AML-193 (cell line): Measurements from ENCODE around the gene ANO1.
"Not testable (repeated sequence)": the region's sequence is repeated elsewhere in the genome, so short reads cannot be mapped to it uniquely, and the experiment has no call there.

Experiments
- DNase-seq, 2 experiments: peaks; one replicate each; lab custom pipeline; 2025; lab: John Stamatoyannopoulos, UW

ANO1 gene

DNA sequence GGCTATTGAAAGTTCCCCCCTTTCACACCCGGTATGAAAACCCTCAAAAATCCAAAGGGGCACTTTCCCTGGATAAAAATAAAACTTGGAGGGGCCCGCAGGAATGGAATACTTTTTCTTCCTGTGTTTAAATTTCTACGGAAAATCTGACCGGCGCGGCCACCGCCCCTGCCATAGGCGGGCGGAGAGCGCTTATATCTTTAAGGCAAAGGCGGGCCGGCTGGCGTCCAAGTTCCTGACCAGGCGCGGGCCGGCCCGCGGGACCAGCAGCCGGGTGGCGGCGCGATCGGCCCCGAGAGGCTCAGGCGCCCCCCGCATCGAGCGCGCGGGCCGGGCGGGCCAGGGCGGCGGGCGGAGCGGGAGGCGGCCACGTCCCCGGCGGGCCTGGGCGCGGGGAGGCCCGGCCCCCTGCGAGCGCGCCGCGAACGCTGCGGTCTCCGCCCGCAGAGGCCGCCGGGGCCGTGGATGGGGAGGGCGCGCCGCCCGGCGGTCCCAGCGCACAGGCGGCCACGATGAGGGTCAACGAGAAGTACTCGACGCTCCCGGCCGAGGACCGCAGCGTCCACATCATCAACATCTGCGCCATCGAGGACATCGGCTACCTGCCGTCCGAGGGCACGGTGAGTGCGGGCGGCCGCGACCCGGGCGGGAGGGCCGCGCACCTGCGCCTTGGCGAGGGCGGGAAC lies at the start of gene ANO1:
Gene ANO1 (plus strand): TSS at position 223 of the 686 bp plus-strand sequence. CDS start 290 bp downstream, at position 513.
- DNase-seq, result no peak

DNA sequence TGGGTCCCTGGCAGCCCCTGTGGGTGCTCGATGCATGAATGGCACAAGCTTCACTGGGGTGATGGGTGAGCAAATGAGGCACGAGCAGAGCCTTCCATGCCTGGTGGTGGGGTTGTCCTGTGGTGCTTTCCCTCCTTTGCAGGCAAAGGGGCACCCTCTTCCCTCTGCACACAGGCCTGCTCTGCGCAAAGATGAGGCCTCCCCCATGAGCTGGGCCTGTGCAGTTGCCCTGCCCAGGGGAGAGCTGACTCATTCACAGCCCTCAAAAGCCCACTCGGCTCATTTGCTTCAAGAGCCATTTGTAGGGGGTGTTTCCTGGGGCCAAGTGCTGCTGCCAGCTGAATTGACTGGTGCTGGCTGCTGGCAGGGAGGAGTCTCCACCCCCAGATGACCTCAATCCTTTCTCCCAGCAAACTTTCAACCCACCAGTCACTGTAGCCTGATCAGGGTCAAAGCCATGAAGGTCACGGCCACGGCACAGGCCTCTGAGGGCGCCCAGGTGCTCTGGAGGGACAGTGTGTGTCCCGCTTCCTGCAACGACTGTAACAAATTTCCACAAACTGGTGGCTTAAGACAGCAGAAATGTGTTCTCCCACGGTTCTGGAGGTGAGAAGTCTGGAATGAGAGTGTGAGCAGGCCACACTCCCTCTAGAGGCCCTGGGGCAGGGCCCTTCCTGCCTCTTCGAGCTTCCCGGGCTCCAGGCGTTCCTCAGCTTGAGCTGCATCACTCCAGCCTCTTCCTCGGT lies 48.8 kb upstream of the ANO1 start:
- no peak for DNase-seq

DNA sequence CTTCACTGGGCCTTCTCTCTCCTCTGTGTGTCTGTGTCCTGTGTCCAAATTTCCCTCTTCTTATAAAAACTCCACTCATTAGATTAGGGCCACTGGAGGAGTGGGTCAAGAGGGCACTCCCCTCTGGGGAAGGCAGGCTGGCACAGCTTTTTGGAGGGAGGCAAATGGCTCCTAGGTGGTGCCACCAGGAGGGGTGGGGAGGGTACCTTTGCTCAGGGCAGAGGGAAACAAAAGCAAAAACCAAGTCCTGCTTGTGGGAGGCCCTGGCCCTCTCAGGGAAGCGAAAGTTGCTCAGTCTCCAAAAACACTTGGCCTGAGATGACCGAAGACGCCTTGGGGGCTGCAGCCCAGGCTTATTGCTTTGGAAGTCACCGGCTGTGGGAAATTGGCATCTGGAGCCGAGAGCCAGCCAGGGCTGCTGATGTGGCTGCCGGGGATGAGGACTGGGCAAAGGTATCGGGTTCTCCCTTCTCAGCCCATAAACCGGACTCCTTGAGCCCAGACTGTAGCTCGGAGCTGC lies 48.2 kb upstream of the ANO1 start:
- no peak for DNase-seq

DNA sequence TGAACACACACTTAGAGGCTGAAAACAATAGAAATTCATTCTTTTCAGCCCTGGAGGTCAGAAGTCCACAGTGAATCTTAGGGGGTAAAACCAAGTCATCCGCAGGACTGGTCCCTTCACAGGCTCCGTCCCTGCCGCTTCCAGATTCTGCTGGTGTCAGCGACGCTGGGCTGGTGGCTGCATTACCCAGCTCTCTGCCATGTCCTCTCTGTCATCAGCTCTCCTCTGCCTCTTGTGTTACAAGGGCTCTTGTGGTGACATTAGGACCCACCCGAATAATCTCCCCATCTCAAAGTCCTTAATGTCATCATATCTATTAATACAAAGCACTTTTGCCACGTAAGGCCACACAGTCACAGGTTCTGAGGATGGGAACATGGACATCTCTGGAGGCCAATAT lies 47.7 kb upstream of the ANO1 start:
- DNase-seq, result no peak

DNA sequence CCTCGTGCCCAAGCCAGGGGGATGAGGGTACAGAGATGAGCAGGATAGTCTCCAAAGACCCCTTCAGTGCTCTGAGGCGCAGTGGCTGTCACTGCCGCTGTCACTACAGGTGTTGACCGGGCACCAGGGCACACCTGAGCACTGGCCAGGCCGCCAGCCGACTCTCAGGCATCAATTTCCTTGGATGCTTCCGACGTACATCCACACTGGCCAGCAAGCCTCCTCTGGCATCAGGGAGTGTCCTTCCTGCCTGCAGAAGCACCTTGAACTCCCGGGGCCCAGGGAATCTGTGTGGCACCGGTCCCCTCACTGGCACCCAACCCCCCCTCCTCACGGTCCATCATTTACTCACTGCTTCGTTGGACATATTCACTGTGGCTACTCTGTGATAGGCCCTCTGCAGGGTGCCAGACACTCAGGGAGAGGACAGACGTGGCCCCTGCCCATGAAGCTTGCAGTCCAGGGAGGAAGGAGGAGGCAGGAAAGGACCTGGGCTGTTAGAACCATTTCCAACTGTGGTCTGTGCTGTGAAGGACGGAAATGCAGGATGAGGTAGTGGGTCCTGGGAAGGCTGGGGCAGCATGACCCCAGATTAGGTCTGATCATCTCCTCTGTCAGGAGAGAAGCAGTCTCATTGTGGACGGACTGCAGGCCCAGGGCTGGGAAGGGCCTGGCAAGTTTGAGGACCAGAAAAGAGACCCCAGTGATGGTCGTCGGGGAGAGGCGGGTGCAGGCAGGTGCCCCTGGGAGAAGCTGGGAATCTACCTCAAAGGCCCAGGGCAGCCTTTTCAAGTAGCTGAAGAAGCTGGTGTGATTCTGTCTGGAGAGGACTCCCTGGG lies 46.3 kb upstream of the ANO1 start:
- no peak for DNase-seq

DNA sequence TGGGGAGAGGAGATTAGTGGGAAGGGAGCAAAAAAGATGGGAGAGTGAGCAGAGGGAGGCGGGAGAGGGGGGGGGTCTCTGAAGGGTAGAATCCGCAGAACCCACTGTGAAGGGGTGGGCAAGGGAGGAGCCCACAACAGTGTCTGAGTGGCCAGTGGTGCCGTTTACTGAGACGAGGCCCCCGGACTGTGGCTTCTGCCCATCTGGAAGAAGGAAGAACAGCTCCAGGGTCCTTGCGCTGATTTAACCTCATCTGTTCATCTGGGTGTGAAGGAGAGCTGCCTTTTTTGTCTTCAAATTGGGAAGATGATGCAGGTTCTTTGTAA lies 45.7 kb upstream of the ANO1 start:
- no peak for DNase-seq

DNA sequence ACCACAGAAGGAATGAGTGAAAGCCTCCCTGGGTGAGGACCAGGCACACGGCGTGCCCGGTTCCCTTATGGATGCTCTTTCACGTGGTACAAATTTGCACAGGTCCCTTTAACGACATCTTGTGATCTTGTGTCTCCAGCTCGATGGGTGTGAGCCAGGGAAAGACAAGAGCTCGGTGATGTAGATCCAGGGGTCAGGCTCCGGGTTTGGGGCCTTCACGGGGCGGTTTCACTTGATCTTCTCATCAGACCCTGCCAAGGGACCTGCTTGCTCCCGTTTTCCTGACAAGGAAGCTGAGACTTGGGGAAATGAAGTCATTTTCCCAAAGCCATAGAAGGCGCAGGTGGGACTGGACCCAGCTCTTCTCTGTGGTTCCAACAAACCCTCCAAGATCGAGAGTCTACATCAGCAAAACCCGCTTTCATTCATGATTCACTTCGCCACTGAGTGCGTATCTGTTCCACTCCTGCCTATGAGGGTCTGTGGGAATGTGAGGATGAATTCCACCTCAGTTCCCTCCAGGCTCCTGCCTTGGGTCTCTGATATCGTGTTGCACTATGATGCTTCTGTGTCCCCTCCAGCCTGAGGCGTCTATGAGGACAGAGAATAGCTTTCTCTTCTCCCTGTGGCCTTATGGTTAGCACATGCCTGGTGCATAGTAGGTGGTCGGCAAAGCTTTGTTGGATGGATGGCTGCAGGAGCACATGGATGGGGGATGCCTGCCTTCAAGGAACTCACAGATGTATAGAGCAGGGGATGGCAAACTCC lies 45.0 kb upstream of the ANO1 start:
- DNase-seq, result no peak

DNA sequence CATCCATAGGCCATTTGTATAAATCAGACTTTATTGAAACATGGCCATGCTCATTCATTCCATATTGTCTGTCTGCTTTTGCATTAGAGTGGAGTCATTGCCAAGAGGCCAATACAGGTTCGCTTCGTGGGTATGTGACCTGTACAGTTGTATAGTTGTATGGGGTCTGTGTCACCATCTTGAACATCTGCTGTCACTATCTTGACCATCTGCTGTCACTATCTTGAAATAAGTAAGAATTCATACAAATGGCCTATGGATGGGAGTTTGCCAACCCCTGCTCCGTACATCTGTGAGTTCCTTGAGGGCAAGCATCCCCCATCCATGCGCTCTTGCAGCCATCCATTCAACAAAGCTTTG lies 44.4 kb upstream of the ANO1 start:
- no peak for DNase-seq

DNA sequence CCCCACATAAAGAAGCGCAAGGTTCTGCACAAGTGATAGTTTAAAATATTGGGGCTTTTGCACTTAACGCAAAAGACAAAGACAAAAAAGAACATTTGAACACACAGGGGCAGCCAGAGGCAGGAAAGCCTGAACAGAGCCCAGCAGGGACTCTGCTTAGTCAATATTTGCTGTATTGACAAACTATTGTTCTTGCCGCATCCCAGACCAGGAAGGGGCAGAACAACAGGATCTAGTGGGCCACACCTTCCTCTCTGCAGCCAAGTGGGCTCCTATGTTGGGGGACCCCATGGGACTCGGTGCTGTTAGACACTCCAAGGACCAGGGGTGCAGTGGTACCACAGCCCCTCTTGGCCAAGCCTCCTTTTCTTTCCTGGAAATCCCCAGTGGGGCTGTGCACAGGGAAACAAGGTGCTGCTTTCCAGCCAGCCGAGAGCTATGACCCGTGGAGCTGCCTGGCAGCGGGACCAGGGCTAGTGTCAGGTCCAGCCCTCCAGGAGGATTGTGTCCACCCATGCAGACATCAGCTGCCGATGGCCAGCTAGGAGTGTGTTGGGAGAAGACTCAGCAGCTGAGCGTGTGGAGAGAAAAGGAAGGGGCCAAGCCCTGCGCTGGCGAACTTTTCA lies 43.3 kb upstream of the ANO1 start:
- DNase-seq, result no peak

DNA sequence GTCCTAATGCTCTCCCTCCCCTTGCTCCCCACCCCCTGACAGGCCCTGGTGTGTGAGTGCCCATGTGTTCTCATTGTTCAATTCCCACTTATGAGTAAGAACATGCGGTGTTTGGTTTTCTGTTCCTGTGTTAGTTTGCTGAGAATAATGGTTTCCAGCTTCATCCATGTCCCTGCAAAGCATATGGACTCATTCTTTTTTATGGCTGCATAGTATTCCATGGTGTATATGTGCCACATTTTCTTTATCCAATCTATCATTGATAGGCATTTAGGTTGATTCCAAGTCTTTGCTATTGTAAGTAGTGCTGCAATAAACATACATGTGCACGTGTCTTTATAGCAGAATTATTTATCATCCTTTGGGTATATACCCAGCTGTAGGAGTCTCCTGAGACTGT lies 42.5 kb upstream of the ANO1 start:
- not testable (repeated sequence) for DNase-seq

DNA sequence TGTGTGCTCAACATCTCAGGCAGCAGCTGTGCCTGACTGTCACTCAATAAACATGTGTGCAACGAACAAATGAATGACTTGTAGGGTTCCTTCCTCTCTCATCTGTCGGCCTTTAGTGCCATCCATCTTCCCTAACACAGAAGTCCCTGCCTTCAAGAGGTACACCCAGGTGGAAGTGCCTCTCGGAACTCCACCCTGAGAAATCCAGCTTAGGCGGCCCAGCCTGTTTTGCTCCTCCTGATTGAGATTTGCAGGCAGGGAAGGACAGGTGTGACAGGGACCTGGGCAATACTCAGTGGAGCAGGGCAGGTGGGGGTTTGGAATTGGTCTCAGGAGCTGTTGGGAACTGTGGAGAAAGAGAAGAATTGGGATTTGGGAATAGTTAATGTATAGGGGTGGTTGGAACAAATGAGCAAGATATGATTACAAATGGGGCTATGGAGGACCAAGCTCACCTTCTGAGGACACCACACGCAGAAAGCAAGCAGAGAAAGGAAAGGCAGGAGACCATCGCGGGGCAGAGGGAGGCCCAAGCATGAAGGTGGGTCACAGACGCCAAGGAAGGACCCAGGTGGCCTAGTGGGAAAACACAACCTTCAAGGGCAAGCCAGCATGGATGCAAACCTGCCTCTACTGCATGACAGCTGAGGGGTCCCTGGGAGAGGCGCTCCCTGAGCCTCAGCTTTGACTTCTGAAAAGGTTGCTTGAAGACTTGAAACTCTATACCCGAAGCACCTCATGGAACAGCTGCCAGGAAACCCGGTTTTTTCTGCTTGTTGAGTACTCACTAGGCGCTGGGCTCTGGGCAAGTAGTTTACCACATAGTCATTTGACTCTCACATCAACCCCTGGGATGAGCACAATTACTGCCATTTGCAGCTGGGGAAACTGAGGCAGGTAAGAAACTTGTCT lies 40.9 kb upstream of the ANO1 start:
- no peak for DNase-seq

DNA sequence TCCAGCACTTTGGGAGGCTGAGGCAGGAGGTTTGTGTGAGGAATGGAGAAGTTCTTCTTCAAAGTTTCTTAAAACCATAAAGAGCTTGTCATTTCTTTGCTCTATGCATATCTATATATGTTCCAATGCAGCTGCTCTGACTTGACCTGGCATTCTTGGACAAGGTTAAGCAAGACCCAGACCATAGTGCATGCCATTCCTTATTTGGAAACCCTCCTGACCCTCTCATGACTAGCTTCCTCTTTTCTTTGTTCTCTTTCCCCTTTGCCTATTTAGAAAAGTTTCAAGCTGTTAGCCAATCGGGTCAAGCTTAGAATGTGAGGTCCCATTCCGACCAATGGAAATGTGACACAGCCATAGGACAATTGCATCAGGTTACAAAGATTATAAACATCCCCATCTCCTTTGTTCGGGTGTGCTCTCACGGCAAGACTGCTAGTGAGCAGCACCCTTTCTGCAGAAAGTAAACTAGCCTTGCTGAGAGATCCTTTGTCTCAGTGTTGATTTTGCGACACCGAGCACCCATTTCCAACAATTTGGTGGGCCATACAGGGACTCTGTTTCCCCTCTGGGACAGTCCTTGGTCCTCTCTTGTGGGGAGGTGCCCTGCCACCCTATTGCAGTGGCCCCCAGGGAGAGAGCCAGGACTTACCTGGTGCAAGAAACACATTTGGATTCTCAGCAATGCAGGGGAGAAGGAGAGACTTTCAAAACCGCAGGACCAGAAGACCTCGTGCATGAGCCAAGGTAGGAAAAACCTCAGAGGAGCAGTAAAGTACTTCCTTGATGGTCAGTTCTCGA lies 39.9 kb upstream of the ANO1 start:
- peak; percentile 0 to 4 for DNase-seq

DNA sequence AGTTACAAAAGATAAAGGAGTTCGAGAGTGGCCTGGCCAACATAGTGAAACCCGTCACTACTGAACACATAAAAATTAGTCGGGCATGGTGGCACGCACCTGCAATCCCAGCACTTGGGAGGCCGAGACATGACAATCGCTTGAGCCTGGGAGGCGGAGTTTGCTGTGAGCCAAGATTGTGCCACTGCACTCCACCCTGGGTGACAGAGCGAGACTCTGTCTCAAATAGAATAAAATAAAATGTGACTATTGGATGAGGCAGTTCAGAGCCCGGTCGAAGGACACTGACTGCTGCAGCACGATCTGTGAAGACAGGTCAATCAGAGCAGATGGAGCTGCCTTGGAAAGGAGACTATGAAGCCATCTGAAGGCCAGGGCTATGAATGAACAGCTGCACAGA lies 37.7 kb upstream of the ANO1 start:
- DNase-seq, result no peak

DNA sequence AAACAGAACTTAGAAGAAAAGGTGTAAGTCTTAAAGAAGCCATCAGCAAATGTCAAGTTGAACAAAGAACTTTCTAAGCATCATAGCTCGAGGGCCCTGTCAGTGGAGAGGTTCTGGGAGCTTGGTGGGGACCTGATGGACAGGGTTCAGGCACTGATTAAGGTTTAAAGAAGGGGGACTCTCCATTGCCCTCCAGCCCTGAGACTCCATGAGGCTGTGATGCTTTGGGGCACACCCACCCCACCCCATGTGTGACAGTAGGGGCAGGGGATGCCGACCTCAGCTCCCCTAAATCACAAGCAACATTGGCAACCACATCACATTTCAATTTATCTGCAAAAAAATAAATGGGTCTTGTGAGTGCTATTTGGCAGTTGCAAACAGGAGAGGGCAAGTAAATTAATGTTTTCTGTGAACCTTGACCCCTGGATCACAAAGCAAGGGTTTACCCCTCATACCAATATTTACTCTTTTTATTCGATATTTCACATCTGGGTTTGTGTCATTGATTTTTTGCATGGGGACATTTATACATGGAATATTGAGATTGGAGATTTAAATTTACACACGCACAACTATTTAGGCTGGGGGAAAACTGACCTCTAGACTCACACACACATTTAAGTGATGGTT lies 37.1 kb upstream of the ANO1 start:
- DNase-seq, result no peak

DNA sequence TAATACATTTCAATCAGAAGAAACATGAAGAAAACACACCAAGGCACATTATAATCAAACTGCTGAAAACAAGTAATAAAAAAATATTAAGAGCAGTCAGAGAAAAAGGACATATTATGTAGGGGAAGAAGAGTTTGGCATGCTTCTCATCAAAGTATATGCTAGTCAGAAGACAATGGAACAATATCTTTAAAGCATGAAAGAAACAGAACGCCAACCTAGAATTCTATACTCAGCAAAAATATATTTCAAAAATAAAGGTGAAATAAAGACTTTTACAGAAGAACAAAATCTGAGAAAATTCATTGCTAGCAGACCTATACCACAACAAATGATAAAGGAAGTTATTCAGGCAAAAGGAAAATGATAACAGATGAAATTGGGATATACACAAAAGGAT lies 34.6 kb upstream of the ANO1 start:
- DNase-seq, result no peak

DNA sequence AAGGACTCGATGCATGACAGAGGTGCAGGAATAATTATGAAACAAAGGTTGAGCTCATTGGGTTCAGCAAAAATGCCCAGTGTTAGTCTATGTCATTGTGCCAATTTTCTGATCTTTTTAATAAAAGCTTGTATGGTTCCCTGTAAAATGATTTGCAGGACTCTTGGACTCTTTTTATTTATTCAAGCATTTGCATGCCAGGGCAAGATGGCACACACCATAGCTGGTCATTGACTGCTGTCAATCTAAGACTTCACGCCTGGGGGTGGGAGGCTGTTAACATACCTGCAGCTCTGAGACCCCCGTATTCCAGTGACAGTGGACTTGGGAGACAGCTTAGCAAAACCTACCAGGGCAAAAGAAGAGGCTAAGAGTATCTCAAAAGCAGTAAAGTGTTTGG lies 32.0 kb upstream of the ANO1 start:
- DNase-seq, result no peak

DNA sequence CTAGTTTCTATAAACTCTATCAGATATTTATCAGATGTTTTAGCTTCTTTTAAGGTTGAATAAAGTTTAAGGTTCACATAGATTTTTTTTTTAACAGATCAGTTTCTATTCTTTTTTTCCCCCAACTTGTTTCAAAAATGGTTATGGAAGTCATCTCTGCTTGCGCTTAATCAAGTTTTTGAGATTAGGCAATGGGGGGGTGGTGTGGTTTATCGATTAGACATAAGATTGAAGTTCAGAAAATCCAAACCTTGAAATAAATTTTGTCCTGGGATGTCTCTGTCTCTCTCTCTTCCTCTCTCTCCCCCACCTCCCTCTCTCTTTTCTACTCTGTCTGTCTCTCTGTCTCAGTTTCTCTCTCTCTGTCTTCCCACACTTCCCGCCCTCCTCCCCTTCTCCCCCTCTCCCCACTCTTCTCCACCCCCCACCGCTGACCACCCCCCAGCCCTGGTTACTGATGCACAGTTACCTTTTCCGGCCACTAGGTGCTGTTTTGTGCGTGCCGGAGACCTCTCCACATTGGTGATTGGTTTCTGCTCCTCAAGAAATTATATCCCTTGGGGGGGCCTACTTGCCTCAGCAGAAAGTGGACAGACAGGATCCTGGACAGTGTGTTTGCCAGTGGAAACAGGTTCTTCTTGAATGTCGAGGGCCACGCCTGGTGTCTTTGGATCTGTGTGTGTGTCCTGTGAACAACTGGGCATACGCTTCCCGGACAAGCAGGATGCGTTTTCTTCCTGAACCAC lies 29.7 kb upstream of the ANO1 start:
- no peak for DNase-seq

DNA sequence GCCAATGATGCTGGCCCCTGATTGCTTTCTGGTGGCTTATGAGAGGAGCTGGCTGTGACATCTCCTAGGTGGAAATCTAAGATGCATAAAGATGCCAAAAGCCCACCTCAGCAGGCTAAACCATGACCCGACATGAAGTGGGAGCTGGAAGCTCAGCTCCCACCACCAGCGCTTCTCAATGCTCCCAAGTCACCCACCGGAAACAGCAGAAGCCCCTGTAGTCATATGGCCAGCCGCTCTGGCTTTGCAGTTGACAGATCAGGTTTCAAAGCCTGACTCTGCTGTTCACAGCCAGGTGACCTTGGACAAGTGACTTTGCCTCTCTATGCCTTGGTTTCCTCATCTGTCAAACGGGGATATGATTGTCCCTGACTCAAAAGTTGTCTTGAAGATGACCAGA lies 29.1 kb upstream of the ANO1 start:
- DNase-seq, result no peak

DNA sequence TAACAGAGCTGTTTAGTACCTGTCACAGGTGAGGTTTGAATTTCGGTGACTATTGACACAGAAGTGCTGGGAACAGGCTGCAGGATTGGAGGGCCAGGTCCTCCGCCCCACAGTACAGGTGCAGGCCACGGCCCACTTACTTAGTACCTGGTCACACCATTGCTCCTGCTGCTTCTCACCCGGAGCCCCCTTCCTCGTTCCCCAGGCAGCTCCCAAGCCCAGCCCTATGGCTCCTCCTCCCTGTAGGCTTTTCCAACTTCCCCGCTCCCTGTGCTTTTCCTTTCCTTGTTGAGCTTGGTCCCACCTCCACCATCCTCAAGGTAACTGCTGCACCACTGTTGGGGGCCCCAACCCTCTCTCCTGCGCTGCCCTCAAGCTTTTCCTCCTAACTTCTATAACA lies 27.9 kb upstream of the ANO1 start:
- no peak for DNase-seq
